ENCODE measurements around the gene CD99.
"Not testable (repeated sequence)": the region's sequence is repeated elsewhere in the genome, so short reads cannot be mapped to it uniquely, and the experiment has no call there.

CD99 gene

GRCh38 chrX:2670978-2671377, 20.1 kb upstream of the CD99 start:
- no peak for TF ChIP-seq Cebpa-rat (IDR thresholded peaks at IDR 0.05)

GRCh38 chrX:2672084-2672483, 19.0 kb upstream of the CD99 start:
- no peaks in the 10 kb centered on the region for H4K20me1 ChIP-seq
- no peaks in the 10 kb centered on the region for H3K4me1 ChIP-seq

More at GRCh38 chrX:2670978-2671377, 20.1 kb upstream of the CD99 start:
- Histone ChIP-seq H3K4me1 (peaks cover 3% of the 10 kb centered on the region; the same call in 1 of the 2 replicates), H3K27ac (no peak overlapping the region), H3K4me2 (no peak overlapping the region), H3K9me3 (no peaks in the 10 kb centered on the region), H3K9ac (no peak overlapping the region), H3K4me3 (no peak overlapping the region), H3K27me3 (no peaks in the 10 kb centered on the region), H4K20me1 (no peaks in the 10 kb centered on the region), H3K36me3 (peaks cover 2% of the 10 kb centered on the region)

GRCh38 chrX:2673611-2674010, 17.5 kb upstream of the CD99 start:
- no peak for TF ChIP-seq Cebpa-rat (IDR thresholded peaks at IDR 0.05)
- Histone ChIP-seq H3K27ac (no peak overlapping the region), H4K20me1 (no peaks in the 10 kb centered on the region)

More at GRCh38 chrX:2672084-2672483, 19.0 kb upstream of the CD99 start:
- Histone ChIP-seq H3K9ac (no peak overlapping the region), H3K27me3 (no peaks in the 10 kb centered on the region), H3K36me3 (no peaks in the 10 kb centered on the region), H3K4me3 (no peak overlapping the region), H3K27ac (no peak overlapping the region), H3K4me2 (no peak overlapping the region), H3K9me3 (no peaks in the 10 kb centered on the region)
- no peak for TF ChIP-seq Cebpa-rat (IDR thresholded peaks at IDR 0.05)

GRCh38 chrX:2675657-2676200, 15.4 kb upstream of the CD99 start:
- not testable (repeated sequence) for H3K9me3 ChIP-seq, H4K20me1 ChIP-seq, H3K36me3 ChIP-seq, H3K4me2 ChIP-seq, H3K27ac ChIP-seq, H3K4me1 ChIP-seq, H3K9ac ChIP-seq, H3K4me3 ChIP-seq, H3K27me3 ChIP-seq

More at GRCh38 chrX:2673611-2674010, 17.5 kb upstream of the CD99 start:
- Histone ChIP-seq H3K4me3 (no peak overlapping the region), H3K9ac (no peak overlapping the region), H3K27me3 (no peaks in the 10 kb centered on the region), H3K4me2 (no peak overlapping the region), H3K4me1 (no peaks in the 10 kb centered on the region), H3K9me3 (no peaks in the 10 kb centered on the region), H3K36me3 (no peaks in the 10 kb centered on the region)

- Histone ChIP-seq H3K4me1 (no peaks in the 10 kb centered on the region), H3K4me2 (no peak overlapping the region), H4K20me1 (no peaks in the 10 kb centered on the region), H3K27ac (no peak overlapping the region), H3K27me3 (no peaks in the 10 kb centered on the region), H3K9ac (no peak overlapping the region), H3K9me3 (no peaks in the 10 kb centered on the region), H3K36me3 (no peaks in the 10 kb centered on the region), H3K4me3 (no peak overlapping the region)
- no peak for TF ChIP-seq Cebpa-rat (IDR thresholded peaks at IDR 0.05)
Observed at GRCh38 chrX:2676794-2677675, 14.1 kb upstream of the CD99 start.

- Histone ChIP-seq H3K4me3 (no peak overlapping the region), H3K36me3 (no peaks in the 10 kb centered on the region), H3K9ac (no peak overlapping the region), H3K9me3 (no peaks in the 10 kb centered on the region), H3K4me1 (no peaks in the 10 kb centered on the region), H3K27me3 (no peaks in the 10 kb centered on the region), H3K4me2 (no peak overlapping the region), H4K20me1 (no peaks in the 10 kb centered on the region), H3K27ac (no peak overlapping the region)
- no peak for TF ChIP-seq Cebpa-rat (IDR thresholded peaks at IDR 0.05)
Observed at GRCh38 chrX:2677764-2678163, 13.3 kb upstream of the CD99 start.

GRCh38 chrX:2678583-2678982, 12.5 kb upstream of the CD99 start:
- Histone ChIP-seq H3K27me3 (no peaks in the 10 kb centered on the region), H3K9me3 (no peaks in the 10 kb centered on the region), H3K9ac (no peak overlapping the region), H4K20me1 (no peaks in the 10 kb centered on the region), H3K4me2 (no peak overlapping the region), H3K27ac (no peak overlapping the region), H3K36me3 (no peaks in the 10 kb centered on the region), H3K4me1 (no peaks in the 10 kb centered on the region), H3K4me3 (no peak overlapping the region)
- no peak for TF ChIP-seq Cebpa-rat (IDR thresholded peaks at IDR 0.05)

GRCh38 chrX:2679534-2680485, 11.3 kb upstream of the CD99 start:
- Histone ChIP-seq H3K9me3 (no peaks in the 10 kb centered on the region), H3K27me3 (no peaks in the 10 kb centered on the region), H3K36me3 (no peaks in the 10 kb centered on the region), H3K4me2 (no peak overlapping the region), H3K4me1 (no peaks in the 10 kb centered on the region), H3K27ac (no peak overlapping the region), H3K9ac (no peak overlapping the region), H4K20me1 (no peaks in the 10 kb centered on the region), H3K4me3 (no peak overlapping the region)
- TF ChIP-seq Cebpa-rat (IDR thresholded peaks at IDR 0.05): no peak

- H3K4me1 ChIP-seq: no peaks in the 10 kb centered on the region
- no peak overlapping the region for H3K9ac ChIP-seq
- H3K4me2 ChIP-seq: no peak overlapping the region
- H3K9me3 ChIP-seq: no peaks in the 10 kb centered on the region
- H4K20me1 ChIP-seq: no peaks in the 10 kb centered on the region
- no peak overlapping the region for H3K4me3 ChIP-seq
- no peaks in the 10 kb centered on the region for H3K36me3 ChIP-seq
- H3K27ac ChIP-seq: no peak overlapping the region
- no peak for TF ChIP-seq Cebpa-rat (IDR thresholded peaks at IDR 0.05)
- no peaks in the 10 kb centered on the region for H3K27me3 ChIP-seq
Observed at GRCh38 chrX:2680486-2681348, 10.4 kb upstream of the CD99 start.
